ENCODE data around the gene ACOT13.
"Not testable (repeated sequence)": the region's sequence is repeated elsewhere in the genome, so short reads cannot be mapped to it uniquely, and the experiment has no call there.

ACOT13 gene

GRCh38 chr6:24719125-24719971, 52.5 kb downstream of the ACOT13 start, which contains the start of gene C6orf62:
Gene C6orf62 (minus strand): TSS chr6:24719154. CDS start chr6:24718668, 486 bp downstream.
- ATAC-seq, result no peak
- Mint-ChIP-seq H3K4me3 (peak within 1 kb of the TSS; percentile 97), H3K4me1 (peaks cover 61% of the 10 kb centered on the region), H3K36me3 (ENCODE audit: low read depth) (peaks cover 52% of the 10 kb centered on the region), H3K27ac (peak within 1 kb of the TSS; percentile 99), H3K9me3 (no peaks in the 10 kb centered on the region), H3K27me3 (no peaks in the 10 kb centered on the region)
- peak; percentile 62 for DNase-seq

- Mint-ChIP-seq H3K4me1 (peaks cover 53% of the 10 kb centered on the region), H3K9me3 (no peaks in the 10 kb centered on the region), H3K27ac (peak overlapping the region; percentile 99), H3K27me3 (no peaks in the 10 kb centered on the region), H3K4me3 (peak overlapping the region; percentile 97), H3K36me3 (ENCODE audit: low read depth) (peaks cover 46% of the 10 kb centered on the region)
- peak; percentile 3 for ATAC-seq
- DNase-seq, result peak; percentile 80
Observed at GRCh38 chr6:24720131-24720603, 53.3 kb downstream of the ACOT13 start.

GRCh38 chr6:24720604-24721460, 54.0 kb downstream of the ACOT13 start:
- Mint-ChIP-seq H3K36me3 (ENCODE audit: low read depth) (peaks cover 39% of the 10 kb centered on the region), H3K27ac (peak overlapping the region; percentile 99), H3K4me3 (peak overlapping the region; percentile 97), H3K4me1 (peaks cover 47% of the 10 kb centered on the region), H3K27me3 (no peaks in the 10 kb centered on the region), H3K9me3 (no peaks in the 10 kb centered on the region)
- DNase-seq (peak; percentile 100), ATAC-seq (peak; percentile 95)

DNA sequence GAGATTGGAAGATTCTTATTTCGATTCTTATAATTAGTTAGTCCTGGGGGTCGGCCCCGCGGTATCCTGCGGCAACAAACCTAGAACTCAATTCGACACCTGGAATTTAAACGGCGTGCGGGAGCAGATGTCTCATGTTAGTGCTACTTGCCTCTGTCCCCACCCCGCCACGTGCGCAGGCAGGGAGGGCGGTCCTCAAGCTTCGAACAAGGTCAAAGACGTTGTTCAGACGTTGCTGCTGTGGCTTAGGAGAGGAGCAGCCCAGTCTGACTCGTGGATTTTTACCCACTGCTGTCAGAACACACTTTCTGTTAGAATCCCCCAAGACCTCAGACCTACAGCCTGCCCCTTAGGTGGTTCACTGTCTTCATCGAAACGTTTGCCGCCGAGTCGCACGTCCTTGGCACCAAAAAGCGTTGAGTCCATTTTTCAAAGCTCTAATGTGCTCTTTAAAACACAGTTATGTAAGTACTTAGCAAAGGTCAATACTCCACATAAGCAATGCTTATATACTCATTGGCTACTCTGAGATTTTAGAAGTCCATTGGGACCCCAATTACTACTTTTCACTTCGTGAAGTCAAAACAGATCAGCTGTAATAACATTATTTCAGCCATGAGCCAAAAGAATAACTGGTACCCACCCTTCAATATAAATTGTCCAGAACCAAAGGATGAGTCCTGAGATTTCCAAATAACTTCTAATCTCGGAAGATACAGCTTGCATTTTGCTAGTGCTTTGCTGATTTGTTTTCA, 54.8 kb downstream of the ACOT13 start:
- Mint-ChIP-seq H3K36me3 (ENCODE audit: low read depth) (peaks cover 31% of the 10 kb centered on the region), H3K9me3 (no peaks in the 10 kb centered on the region), H3K27ac (peak overlapping the region; percentile 99), H3K4me3 (peak overlapping the region; percentile 97), H3K27me3 (no peaks in the 10 kb centered on the region), H3K4me1 (peaks cover 39% of the 10 kb centered on the region)
- ATAC-seq (peak; percentile 66), DNase-seq (no peak)

DNA sequence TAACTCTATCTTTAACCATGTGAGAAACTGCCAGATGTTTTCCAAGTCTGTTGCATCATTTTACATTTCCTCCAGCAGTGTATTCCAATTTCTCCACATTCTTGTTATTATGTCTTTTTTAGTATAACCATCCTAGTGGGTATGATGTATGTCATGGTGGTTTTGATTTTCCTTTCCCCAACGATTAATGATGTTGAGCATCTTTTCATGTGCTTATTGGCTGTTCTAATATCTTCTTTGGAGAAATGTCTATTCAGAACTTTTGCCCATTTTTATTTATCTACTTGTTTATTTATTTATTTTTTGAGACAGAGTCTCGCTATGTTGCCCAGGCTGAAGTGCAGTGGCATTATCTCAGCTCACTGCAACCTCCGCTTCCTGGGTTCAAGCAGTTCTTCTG, 56.4 kb downstream of the ACOT13 start:
- Mint-ChIP-seq H3K4me1 (peaks cover 22% of the 10 kb centered on the region), H3K4me3 (no peak overlapping the region), H3K27me3 (no peaks in the 10 kb centered on the region), H3K27ac (no peak overlapping the region), H3K9me3 (no peaks in the 10 kb centered on the region), H3K36me3 (ENCODE audit: low read depth) (peaks cover 15% of the 10 kb centered on the region)
- DNase-seq (no peak), ATAC-seq (no peak)

GRCh38 chr6:24730653-24731052, 63.8 kb downstream of the ACOT13 start:
- ATAC-seq; H3K4me3 Mint-ChIP-seq; H3K4me1 Mint-ChIP-seq; H3K36me3 Mint-ChIP-seq (ENCODE audit: low read depth); H3K27ac Mint-ChIP-seq; H3K27me3 Mint-ChIP-seq; DNase-seq: not testable (repeated sequence)
- H3K9me3 Mint-ChIP-seq, result peaks cover 25% of the 10 kb centered on the region

- H3K4me1 Mint-ChIP-seq; H3K27ac Mint-ChIP-seq; H3K36me3 Mint-ChIP-seq (ENCODE audit: low read depth); DNase-seq; H3K27me3 Mint-ChIP-seq; H3K4me3 Mint-ChIP-seq; ATAC-seq: not testable (repeated sequence)
- H3K9me3 Mint-ChIP-seq, result peaks cover 25% of the 10 kb centered on the region
Observed at GRCh38 chr6:24731456-24732134, 64.7 kb downstream of the ACOT13 start.

GRCh38 chr6:24734166-24734565, 67.3 kb downstream of the ACOT13 start:
- no peak for DNase-seq
- peaks cover 25% of the 10 kb centered on the region for H3K9me3 Mint-ChIP-seq
- peaks cover 5% of the 10 kb centered on the region for H3K27me3 Mint-ChIP-seq
- no peak overlapping the region for H3K4me3 Mint-ChIP-seq
- no peak for ATAC-seq
- H3K36me3 Mint-ChIP-seq (ENCODE audit: low read depth), result peaks cover 5% of the 10 kb centered on the region
- H3K27ac Mint-ChIP-seq, result no peak overlapping the region
- peaks cover 4% of the 10 kb centered on the region for H3K4me1 Mint-ChIP-seq

DNA sequence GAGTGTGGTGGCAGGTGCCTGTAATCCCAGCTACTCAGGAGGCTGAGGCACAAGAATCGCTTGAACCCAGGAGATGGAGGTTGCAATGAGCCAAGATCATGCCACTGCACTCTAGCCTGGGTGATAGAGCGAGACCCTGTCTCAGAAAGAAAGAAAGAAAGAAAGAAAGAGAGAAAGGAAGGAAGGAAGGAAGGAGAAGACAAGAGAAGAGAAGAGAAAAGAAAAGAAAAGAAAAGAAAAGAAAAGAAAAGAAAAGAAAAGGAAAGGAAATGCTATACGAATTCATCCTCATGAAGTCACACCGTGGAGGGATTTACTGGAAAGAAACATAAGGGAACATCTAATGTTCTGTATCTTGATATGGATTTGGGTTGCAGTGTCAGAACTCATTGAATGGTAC, 67.8 kb downstream of the ACOT13 start:
- not testable (repeated sequence) for DNase-seq; H3K4me3 Mint-ChIP-seq; H3K4me1 Mint-ChIP-seq; ATAC-seq; H3K27ac Mint-ChIP-seq; H3K36me3 Mint-ChIP-seq (ENCODE audit: low read depth); H3K27me3 Mint-ChIP-seq
- peaks cover 22% of the 10 kb centered on the region for H3K9me3 Mint-ChIP-seq

DNA sequence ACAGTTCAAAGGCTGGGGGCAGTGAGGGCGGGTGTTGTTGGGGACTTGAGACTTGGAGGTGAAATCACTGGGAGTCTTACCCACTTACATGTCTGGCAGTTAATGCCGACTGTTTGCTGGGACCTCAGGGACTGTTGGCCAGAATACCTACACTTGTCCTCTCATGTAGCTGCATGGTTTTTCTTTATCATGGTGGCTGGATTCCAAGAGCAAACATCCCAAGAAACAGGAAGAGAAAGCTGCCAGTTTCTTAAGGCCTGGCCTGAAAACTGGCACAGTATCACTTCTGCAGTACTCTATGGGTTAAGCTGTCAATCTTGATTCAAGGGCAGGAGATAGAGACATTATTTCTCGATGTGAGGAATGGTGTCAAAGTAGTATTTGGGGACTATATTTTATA, 71.9 kb downstream of the ACOT13 start:
- Mint-ChIP-seq H3K4me3 (no peak overlapping the region), H3K27ac (no peak overlapping the region), H3K36me3 (ENCODE audit: low read depth) (no peaks in the 10 kb centered on the region), H3K4me1 (peaks cover 22% of the 10 kb centered on the region), H3K9me3 (peaks cover 3% of the 10 kb centered on the region), H3K27me3 (peaks cover 3% of the 10 kb centered on the region)
- ATAC-seq (no peak), DNase-seq (no peak)

DNA sequence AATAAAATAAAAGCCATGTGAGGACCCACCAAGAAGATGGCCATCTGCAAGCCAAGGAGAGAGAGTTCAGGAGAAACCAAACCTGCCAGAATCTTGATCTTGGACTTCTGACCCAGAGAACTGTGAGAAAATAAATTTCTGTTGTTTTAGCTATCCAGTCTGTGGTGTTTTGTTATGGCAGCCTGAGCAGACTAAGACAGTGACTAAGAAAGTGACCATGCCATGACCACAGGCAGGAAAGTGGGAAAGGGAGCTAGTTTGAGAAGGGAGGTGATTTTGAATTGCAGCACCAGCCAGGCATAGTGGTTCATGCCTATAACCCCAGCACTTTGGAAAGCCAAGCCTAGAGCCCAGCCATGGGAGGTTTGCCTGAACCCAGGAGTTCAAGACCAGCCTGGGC, 74.0 kb downstream of the ACOT13 start:
- Mint-ChIP-seq H3K27ac (no peak overlapping the region), H3K4me1 (peaks cover 27% of the 10 kb centered on the region), H3K4me3 (no peak overlapping the region), H3K9me3 (peaks cover 3% of the 10 kb centered on the region), H3K27me3 (no peaks in the 10 kb centered on the region), H3K36me3 (ENCODE audit: low read depth) (no peaks in the 10 kb centered on the region)
- ATAC-seq (no peak), DNase-seq (no peak)

- peak overlapping the region; percentile 21 for H3K4me3 Mint-ChIP-seq
- H3K4me1 Mint-ChIP-seq, result peaks cover 27% of the 10 kb centered on the region
- ATAC-seq (no peak), DNase-seq (no peak)
- H3K27me3 Mint-ChIP-seq, result no peaks in the 10 kb centered on the region
- peak overlapping the region; percentile 87 for H3K27ac Mint-ChIP-seq
- H3K36me3 Mint-ChIP-seq (ENCODE audit: low read depth), result no peaks in the 10 kb centered on the region
- H3K9me3 Mint-ChIP-seq, result peaks cover 3% of the 10 kb centered on the region
Observed at GRCh38 chr6:24742216-24742738, 75.4 kb downstream of the ACOT13 start.

DNA sequence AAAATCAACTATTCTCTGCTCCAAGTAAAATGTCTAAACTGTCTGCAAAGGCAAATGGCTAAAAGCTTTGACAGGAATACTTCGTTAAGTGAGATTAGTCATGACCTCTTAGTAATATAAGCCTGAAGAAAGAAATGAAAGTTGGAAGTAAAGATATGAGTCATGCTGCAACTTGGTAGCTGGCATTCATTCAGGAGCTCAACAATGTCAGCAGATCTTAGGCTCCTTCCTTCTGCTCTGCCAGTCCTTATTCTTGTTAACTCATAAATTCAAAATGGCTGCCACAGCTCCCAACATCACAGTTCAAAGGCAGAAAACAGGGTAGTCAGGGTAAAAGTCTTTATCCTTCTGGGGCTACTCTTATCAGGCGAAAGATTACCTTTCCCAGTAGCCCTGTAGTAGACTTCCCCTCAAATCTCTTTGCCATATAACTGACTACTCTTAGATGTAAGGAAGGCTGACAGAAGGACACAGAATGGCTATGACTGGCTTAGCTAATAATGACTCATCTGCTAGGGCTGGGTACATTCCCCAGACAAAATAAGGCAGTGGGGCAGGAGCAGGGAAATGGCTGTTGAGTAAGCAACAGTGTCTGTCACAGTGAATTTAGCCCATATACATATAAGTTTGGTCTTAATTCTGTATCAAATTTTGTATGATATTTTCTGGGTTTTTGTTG, 76.5 kb downstream of the ACOT13 start:
- Mint-ChIP-seq H3K27me3 (no peaks in the 10 kb centered on the region), H3K36me3 (ENCODE audit: low read depth) (no peaks in the 10 kb centered on the region), H3K9me3 (peaks cover 3% of the 10 kb centered on the region), H3K4me1 (peaks cover 27% of the 10 kb centered on the region), H3K27ac (peak overlapping the region; percentile 87), H3K4me3 (peak overlapping the region; percentile 44)
- peak; percentile 93 for ATAC-seq
- peak; percentile 25 for DNase-seq
